HepG2 (cell line): ENCODE data around the gene LNPK. TPM values are rescaled to one million over a fixed set of nuclear protein-coding genes. Genes with fewer than 3 reads are reported as not detected.
A peak's percentile ranks its signal among the peaks of the same experiment; 100 is the strongest.

ENCODE experiments used
- BRD4 ChIP-seq: sonication (generic); formaldehyde crosslinking; IDR thresholded peaks from 2 replicates; pipeline ENCODE4 v1.4.0; 2020; ENCODE audit warnings: missing genetic modification reagents
- KLF9 ChIP-seq: IDR thresholded peaks from 2 replicates; pipeline ENCODE4 v1.6.1; 2016; ENCODE audit warnings: low read depth
- MLXIP ChIP-seq: sonication (generic); formaldehyde crosslinking; IDR thresholded peaks from 2 replicates; pipeline ENCODE4 v1.9.0; 2021; ENCODE audit warnings: missing genetic modification reagents, borderline replicate concordance
- MTA3 ChIP-seq: sonication (generic); formaldehyde crosslinking; IDR thresholded peaks from 2 replicates; pipeline ENCODE4 v1.4.0; 2020; ENCODE audit warnings: missing genetic modification reagents
- MZF1 ChIP-seq: sonication (generic); formaldehyde crosslinking; IDR thresholded peaks from 2 replicates; pipeline ENCODE4 v1.8.1; 2023; ENCODE audit warnings: mild to moderate bottlenecking, missing genetic modification reagents, borderline replicate concordance
- NFIC ChIP-seq: IDR thresholded peaks from 2 replicates; pipeline ENCODE4 v1.6.1; 2012; ENCODE audit warnings: mild to moderate bottlenecking, low read length, inconsistent platforms
- NRL ChIP-seq: sonication (generic); formaldehyde crosslinking; IDR thresholded peaks from 2 replicates; pipeline ENCODE4 v1.5.0; 2020; ENCODE audit warnings: missing genetic modification reagents, mild to moderate bottlenecking, moderate library complexity, borderline replicate concordance
- PITX1 ChIP-seq: sonication (generic); formaldehyde crosslinking; IDR thresholded peaks from 2 replicates; pipeline ENCODE4 v1.5.1; 2020; ENCODE audit warnings: mild to moderate bottlenecking, missing genetic modification reagents
- SRSF1 ChIP-seq: fragments of 200-400 bp; formaldehyde crosslinking; optimal IDR thresholded peaks from 2 replicates; pipeline ENCODE3; 2017; ENCODE audit warnings: mild to moderate bottlenecking, low read depth, low read length, moderate library complexity
- ZFP36 ChIP-seq: fragments of 150-350 bp; IDR thresholded peaks from 2 replicates; pipeline ENCODE4 v1.6.1; 2018; ENCODE audit warnings: borderline replicate concordance, low read length, low read depth; ENCODE audit not compliant: partially characterized antibody
- ZFP36L1 ChIP-seq: sonication (generic); formaldehyde crosslinking; IDR thresholded peaks from 2 replicates; pipeline ENCODE4 v1.8.0; 2022; ENCODE audit warnings: mild to moderate bottlenecking, missing genetic modification reagents, moderate library complexity
- ZFP37 ChIP-seq: sonication (generic); formaldehyde crosslinking; IDR thresholded peaks from 2 replicates; pipeline ENCODE4 v1.4.0; 2020; ENCODE audit warnings: missing genetic modification reagents, borderline replicate concordance
- ZIK1 ChIP-seq: sonication (generic); formaldehyde crosslinking; IDR thresholded peaks from 2 replicates; pipeline ENCODE4 v1.5.0; 2020; ENCODE audit warnings: mild to moderate bottlenecking, low read depth, missing genetic modification reagents, borderline replicate concordance
- ZNF260 ChIP-seq: sonication (generic); formaldehyde crosslinking; IDR thresholded peaks from 2 replicates; pipeline ENCODE4 v1.4.0; 2020; ENCODE audit warnings: missing genetic modification reagents, low read depth, mild to moderate bottlenecking, borderline replicate concordance
- ZNF3 ChIP-seq: IDR thresholded peaks from 2 replicates; pipeline ENCODE4 v1.7.0; 2017; ENCODE audit warnings: inconsistent platforms
- ZNF557 ChIP-seq: sonication (generic); formaldehyde crosslinking; IDR thresholded peaks from 2 replicates; pipeline ENCODE4 v1.4.0; 2020; ENCODE audit warnings: missing genetic modification reagents
- polyA plus RNA-seq, 8 experiments: library from polyadenylated mRNA; depleted of rRNA in 3 of 8; stranded (reverse) in 7 of 8; unstranded in 1 of 8; fragments of >200 nt; fragmentation: Illumina TruSeq in 4 of 8; extraction: Trizol in 4 of 8; gene quantifications; 2 replicates each; pipeline versions ENCODE4 v1.2.1 to v1.2.3, GENCODE V29; 2011 to 2016; ENCODE audit warnings: low read depth in 4 of 8, missing spikeins in 1 of 8, mixed read lengths in 1 of 8; ENCODE audit not compliant: insufficient read depth in 1 of 8
- total RNA-seq, 5 experiments: library from RNA; depleted of rRNA; stranded (reverse); fragments of >200 nt; fragmentation: Illumina TruSeq; extraction: Trizol; gene quantifications; 2 replicates each; pipeline ENCODE4 v1.2.3, GENCODE V29; 2016; ENCODE audit warnings: low read depth in 1 of 5
- TF ChIP-seq, protein P1 (sequence below): IDR thresholded peaks from 2 replicates; pipeline ENCODE4 v1.6.1; 2016; ENCODE audit warnings: mild to moderate bottlenecking
- TF ChIP-seq, protein P2 (sequence below): sonication (generic); formaldehyde crosslinking; IDR thresholded peaks from 2 replicates; pipeline ENCODE4 v1.8.1; 2023; ENCODE audit warnings: missing genetic modification reagents, inconsistent platforms, borderline replicate concordance
- TF ChIP-seq, protein P3 (sequence below): sonication (generic); formaldehyde crosslinking; IDR thresholded peaks from 2 replicates; pipeline ENCODE4 v1.4.0; 2020; ENCODE audit warnings: missing genetic modification reagents, borderline replicate concordance

Gene LNPK
- total and polyA plus RNA-seq, 2 of the 13 experiments (the other 11 are each of a cell fraction or from before 2014, with no cell fraction given), result 25.4 to 26.1 TPM

DNA sequence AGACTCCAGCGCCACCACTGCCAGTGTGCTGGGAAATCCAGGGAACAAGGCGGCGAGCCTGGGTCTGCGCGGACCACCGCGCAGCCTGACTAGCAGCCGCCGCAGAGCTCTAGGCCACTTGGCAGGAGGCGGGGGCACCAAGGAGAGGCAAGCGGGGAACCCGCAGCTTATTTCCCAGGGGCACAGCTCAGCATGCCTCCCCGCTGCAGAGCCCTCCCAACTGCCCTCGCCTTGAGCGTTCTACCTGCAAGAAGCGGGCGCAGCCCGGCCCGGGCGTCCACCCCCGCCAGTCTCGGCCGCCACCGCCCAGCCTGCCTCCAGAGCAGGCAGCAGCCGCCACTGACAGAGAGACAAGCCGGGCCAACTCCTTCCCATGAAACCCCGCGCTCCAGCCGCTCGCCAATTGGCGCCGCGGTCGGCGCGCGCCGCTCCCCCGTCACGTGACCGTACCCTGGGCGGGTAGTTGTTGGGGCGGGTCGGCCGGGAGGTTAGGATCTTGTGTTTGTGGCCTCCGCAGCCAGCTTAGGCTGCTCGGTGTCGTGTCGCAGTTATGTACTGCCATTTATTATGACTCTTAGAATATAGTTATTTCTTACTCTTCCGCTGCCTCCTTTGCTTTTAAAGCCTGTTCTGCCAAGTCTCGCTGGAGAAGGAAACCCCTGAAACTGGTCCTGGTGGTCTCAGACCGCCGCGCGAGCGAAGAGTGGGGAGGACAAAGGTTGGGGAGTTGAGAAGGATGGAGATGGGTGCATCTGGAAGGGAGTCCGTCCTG is at the start of gene LNPK (continued):
- peak; percentile 75; the same call in 1 of the 2 replicates for TF ChIP-seq ZFP36L1 (CRISPR knock-in tag)
- TF ChIP-seq NRL, result peak; percentile 68; the same call in 1 of the 2 replicates
- TF ChIP-seq, protein P1, sequence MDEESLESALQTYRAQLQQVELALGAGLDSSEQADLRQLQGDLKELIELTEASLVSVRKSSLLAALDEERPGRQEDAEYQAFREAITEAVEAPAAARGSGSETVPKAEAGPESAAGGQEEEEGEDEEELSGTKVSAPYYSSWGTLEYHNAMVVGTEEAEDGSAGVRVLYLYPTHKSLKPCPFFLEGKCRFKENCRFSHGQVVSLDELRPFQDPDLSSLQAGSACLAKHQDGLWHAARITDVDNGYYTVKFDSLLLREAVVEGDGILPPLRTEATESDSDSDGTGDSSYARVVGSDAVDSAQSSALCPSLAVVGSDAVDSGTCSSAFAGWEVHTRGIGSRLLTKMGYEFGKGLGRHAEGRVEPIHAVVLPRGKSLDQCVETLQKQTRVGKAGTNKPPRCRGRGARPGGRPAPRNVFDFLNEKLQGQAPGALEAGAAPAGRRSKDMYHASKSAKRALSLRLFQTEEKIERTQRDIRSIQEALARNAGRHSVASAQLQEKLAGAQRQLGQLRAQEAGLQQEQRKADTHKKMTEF (CRISPR knock-in tag), result peak; percentile 88
- no peak for TF ChIP-seq ZFP37 (CRISPR knock-in tag)
- no peak for TF ChIP-seq ZIK1 (CRISPR knock-in tag)
- TF ChIP-seq ZNF260 (CRISPR knock-in tag), result no peak
- TF ChIP-seq BRD4 (CRISPR knock-in tag), result no peak; the same call in 1 of the 2 replicates
- TF ChIP-seq SRSF1, result peak; percentile 24
- TF ChIP-seq, protein P2, sequence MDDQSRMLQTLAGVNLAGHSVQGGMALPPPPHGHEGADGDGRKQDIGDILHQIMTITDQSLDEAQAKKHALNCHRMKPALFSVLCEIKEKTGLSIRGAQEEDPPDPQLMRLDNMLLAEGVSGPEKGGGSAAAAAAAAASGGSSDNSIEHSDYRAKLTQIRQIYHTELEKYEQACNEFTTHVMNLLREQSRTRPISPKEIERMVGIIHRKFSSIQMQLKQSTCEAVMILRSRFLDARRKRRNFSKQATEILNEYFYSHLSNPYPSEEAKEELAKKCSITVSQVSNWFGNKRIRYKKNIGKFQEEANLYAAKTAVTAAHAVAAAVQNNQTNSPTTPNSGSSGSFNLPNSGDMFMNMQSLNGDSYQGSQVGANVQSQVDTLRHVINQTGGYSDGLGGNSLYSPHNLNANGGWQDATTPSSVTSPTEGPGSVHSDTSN (CRISPR knock-in tag), result no peak
- TF ChIP-seq MLXIP, result no peak
- peak; percentile 47; the same call in 1 of the 2 replicates for TF ChIP-seq MZF1 (CRISPR knock-in tag)
- no peak for TF ChIP-seq NFIC
- no peak for TF ChIP-seq ZFP36
- 0 out of 2 replicates have a peak, but pooled peaks have one; percentile 7 for TF ChIP-seq KLF9 (CRISPR knock-in tag)
- no peak for TF ChIP-seq ZNF3
- 0 out of 2 replicates have a peak, but pooled peaks have one; percentile 22 for TF ChIP-seq ZNF557
- TF ChIP-seq, protein P3, sequence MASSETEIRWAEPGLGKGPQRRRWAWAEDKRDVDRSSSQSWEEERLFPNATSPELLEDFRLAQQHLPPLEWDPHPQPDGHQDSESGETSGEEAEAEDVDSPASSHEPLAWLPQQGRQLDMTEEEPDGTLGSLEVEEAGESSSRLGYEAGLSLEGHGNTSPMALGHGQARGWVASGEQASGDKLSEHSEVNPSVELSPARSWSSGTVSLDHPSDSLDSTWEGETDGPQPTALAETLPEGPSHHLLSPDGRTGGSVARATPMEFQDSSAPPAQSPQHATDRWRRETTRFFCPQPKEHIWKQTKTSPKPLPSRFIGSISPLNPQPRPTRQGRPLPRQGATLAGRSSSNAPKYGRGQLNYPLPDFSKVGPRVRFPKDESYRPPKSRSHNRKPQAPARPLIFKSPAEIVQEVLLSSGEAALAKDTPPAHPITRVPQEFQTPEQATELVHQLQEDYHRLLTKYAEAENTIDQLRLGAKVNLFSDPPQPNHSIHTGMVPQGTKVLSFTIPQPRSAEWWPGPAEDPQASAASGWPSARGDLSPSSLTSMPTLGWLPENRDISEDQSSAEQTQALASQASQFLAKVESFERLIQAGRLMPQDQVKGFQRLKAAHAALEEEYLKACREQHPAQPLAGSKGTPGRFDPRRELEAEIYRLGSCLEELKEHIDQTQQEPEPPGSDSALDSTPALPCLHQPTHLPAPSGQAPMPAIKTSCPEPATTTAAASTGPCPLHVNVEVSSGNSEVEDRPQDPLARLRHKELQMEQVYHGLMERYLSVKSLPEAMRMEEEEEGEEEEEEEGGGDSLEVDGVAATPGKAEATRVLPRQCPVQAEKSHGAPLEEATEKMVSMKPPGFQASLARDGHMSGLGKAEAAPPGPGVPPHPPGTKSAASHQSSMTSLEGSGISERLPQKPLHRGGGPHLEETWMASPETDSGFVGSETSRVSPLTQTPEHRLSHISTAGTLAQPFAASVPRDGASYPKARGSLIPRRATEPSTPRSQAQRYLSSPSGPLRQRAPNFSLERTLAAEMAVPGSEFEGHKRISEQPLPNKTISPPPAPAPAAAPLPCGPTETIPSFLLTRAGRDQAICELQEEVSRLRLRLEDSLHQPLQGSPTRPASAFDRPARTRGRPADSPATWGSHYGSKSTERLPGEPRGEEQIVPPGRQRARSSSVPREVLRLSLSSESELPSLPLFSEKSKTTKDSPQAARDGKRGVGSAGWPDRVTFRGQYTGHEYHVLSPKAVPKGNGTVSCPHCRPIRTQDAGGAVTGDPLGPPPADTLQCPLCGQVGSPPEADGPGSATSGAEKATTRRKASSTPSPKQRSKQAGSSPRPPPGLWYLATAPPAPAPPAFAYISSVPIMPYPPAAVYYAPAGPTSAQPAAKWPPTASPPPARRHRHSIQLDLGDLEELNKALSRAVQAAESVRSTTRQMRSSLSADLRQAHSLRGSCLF (CRISPR knock-in tag), result no peak
- TF ChIP-seq MTA3 (CRISPR knock-in tag), result no peak
- TF ChIP-seq PITX1 (CRISPR knock-in tag), result no peak; the same call in 1 of the 2 replicates
